NCI-H345 treated with DMSO at 0.1 percent for 48 hours (cell line): ENCODE measurements around the gene LAMA3.

Experiments used
- DNase-seq: peaks from one replicate; lab custom pipeline; 2025; ENCODE audit not compliant: unreplicated experiment; lab: John Stamatoyannopoulos, UW

The LAMA3 gene

DNA sequence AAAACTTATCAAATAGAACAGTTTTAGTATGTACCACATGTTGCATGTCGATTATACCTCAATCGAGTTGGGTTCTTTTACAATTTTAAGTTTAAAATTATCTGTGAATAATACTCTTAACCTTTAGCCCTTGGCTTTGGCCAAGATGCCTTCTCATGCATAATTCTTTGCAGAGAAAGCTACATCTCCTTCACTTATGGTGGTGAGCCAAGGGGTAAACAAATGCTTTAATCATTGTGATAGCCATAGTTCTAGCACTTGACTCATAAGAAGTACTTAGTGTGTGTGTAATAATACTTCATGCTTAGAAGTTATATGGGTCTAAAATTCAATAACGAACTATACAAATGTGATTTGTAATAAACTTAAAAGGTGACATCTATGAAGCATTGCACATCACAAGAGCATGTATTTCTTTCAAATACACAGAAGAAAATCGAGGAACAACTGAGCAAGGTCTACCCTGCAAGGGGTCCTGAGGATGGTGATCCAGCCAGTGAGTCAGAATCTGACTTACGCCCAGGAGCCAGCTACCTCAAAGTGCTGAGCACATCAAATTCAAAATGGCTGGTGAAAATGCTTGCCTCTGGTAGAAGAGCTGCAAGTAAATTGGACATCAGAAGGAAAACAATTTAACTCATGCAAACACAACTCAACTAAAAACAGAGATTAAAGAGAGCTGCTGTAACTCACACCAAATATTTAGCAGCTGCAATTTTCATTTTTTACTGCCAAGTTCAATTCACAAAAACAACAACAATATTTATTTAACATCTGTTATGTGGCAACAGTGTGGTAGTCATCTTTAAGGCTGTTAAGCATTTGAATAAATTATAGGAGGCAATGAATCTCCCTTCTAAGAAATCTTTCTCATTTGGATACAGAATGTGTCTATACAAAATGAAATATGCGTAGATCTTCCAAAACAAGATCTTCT, 301.5 kb downstream of the LAMA3 start:
- DNase-seq: no peak

DNA sequence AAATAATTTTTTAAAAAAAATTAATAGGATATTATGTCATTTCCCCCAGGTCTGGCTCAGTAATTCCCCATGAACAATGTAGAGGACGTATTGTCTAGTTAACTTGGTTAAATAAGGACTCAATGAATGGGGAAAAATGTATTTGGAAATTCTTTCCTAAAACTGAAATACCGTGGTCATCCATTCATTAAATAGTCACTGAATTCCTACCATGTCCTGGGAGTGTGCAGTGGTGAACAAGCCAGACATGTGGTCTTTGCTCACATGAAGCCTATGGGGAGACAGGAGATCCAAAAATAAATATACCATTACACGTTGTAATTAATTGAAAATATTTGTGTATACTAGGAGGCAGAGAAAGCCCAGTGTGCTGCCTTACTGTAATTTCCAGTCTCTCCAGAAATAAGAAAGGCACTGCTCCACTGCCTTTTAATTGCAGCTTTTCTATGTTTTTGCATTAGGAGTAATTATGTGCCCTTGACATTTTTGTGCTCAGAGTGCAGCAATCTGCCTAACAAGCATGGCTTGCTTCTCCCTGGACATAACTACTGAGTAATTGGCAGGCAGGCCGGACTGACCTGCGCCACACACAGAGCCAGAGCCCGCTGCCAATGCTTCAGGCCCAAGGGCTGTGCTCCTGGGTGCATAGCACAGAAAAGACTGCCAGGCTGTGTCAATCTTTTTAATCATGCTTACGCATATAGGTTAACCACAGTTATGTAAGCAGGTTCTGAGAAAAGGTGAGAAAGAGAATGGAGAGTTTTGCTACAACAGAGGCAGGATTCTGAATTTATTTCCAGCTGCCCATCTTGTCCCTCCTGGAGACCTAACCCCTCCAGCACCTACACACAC, 303.1 kb downstream of the LAMA3 start:
- DNase-seq: no peak

DNA sequence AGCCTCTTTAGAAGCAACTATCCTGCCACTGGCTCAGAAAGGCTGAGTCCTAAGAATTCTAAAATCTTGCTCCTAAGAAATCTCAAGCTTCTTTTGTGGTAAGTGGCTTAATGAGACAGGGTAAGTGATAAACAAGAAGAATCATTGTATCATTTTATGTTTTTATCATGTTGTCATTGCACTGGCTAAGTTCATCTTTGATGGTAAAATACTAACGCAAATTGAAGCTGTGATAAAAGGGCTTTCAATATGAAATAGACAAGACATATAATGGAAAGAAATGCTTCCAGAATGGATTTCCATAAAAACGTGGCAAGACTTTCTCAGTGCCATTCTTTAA, 303.7 kb downstream of the LAMA3 start:
- DNase-seq: no peak

DNA sequence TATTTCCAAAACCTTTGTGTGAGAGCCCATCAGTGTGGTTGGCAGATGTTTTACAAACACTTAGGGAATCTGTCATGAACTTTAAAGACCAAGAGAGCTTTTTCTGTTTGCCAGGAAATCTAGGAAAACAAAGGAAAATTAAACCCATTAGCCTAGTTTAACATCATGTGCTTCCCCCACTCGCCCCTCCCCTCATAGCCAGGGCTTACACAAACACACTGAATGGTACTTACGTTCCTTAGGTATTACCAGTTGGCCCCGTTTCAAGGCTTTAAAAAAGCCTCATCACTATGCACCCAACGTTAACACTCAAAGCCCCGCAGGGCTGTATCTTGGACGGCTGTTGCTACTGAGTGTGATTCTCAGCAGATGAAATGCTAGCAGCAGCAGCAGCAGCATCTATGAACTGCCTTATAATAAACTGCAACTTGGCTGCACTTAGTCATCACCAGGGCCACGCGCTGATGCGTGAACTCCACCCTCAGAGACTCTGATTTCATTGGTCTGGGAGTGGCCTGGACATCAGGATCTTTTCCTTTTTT, 305.2 kb downstream of the LAMA3 start:
- DNase-seq: peak; percentile 98

DNA sequence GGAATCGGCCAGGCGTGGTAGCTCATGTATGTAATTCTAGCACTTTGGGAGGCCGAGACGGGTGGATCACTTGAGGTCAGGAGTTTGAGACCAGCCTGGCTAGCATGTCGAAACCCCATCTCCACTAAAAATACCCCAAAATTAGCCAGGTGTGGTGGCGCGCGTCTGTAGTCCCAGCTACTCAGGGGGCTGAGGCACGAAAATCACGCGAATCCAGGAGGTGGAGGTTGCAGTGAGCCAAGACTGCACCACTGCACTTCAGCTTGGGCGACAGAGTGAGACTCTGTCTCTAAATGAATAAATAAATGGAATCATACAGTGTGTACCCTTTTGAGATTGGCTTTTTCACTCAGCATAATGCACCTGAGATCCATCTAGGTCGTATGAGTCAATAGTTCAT, 305.9 kb downstream of the LAMA3 start:
- no peak for DNase-seq

DNA sequence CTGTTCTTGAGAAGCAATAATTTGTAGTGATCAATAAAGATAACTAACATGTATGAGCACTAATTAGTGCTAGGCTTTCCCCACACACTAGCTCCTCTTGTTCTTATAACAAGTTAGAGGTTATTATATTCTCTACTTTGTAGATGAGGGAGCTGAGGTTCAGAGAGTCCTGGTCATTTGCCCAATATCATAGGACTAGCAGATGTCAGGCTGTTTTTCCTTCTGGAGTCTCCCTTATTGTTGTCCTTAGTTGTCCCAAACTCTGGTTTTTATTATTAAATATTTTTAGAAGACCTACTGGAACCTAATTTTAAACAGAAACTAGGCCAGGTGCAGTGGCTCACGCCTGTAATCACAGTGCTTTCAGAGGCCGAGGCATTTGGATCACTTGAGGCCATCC, 308.8 kb downstream of the LAMA3 start:
- DNase-seq: no peak

DNA sequence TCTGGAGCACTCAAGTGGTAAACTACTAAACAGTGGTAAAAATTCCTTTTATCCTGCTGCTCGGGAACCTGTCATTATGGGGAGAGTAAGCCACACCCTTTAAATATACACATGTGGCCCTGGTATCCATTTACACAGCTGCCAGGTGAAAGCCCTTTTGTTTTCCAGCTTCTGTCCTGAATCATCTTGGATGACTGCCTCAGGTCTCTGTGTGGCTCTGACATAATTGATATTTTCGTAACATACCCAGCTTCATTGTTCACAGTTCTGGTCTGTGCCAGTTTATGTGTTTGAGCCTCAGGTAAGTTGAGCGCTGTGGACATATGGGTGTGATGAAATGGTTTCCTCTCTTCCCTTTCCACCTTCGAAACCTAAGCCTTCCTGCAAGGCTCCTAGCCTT, 309.6 kb downstream of the LAMA3 start:
- DNase-seq: peak; percentile 97

DNA sequence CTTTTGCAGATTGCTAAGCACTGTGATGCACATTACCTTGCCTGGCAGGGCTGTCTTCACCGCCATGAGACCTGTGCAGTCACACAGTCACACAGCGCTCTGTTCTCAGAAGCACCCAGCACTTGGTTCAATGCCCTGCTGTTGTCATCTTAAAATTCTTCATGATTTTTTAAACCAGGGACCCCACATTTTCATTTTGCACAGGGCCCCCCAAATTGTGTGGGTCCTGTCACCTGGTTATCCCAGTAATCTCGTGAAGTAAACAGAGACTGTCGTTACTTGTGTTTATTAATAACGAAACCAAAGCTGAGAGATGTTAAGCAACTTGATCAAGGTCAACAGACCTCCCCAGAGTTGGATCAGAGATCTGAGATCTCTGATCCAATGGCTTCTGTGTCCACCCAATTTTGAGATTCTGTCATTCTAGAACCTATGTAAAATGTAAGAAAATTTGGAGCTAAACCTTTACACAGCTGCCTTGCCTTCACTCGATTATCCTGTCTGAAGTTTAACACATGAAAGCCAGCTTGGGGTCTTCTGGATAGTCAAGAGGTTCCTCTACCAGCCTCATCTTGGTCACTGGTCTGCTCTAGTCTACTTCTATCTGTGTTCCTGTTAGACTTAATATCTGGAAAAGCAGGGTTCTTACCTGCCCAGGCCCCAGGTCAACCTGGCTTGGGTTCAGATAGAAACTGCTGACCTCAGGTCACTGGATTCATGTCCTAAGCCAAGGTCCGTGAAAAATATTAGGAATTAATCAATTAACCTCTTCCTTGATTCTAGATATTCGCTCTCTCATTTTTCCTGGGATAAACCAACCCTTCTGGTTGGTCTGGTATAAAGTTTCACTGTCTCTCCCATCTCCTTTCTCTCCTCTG, 311.6 kb downstream of the LAMA3 start:
- DNase-seq: no peak

DNA sequence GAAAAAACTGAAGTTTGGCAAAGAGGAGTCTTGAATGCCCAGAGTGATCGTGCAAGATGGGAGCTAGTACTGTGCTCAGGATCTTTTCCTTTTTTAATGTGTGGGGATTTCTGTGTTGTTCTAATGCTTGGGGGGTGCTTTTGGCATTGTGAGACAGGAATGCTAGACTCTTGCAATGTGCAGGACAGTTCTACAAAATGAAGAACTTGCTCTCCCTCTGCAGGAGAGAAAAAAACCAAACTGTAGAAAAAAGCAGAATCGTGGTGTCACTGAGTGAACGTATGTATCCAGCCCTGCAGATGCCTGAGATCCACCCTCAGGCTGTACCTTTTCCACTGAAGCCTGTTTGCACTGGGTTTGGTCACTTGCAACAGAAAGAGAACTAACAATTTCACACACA, 313.2 kb downstream of the LAMA3 start:
- DNase-seq: no peak

DNA sequence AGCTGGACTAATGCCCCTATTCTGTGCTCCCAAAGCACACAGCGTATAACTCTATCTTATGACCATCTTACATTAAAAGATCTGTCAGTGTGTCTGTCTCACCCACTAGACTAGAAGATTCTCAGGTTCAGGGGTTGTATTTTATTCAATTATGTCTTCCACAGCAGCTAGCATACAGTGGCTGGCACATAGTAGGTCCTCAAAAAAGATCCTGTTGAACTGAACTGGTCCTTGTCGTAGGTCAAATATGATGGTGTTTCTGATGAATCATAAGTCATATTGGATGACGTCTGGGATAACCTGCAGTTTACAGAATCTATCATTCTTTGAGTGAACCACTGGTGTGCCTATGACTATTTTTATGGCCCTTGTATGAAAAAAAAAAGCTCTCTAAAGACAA, 314.0 kb downstream of the LAMA3 start:
- no peak for DNase-seq

DNA sequence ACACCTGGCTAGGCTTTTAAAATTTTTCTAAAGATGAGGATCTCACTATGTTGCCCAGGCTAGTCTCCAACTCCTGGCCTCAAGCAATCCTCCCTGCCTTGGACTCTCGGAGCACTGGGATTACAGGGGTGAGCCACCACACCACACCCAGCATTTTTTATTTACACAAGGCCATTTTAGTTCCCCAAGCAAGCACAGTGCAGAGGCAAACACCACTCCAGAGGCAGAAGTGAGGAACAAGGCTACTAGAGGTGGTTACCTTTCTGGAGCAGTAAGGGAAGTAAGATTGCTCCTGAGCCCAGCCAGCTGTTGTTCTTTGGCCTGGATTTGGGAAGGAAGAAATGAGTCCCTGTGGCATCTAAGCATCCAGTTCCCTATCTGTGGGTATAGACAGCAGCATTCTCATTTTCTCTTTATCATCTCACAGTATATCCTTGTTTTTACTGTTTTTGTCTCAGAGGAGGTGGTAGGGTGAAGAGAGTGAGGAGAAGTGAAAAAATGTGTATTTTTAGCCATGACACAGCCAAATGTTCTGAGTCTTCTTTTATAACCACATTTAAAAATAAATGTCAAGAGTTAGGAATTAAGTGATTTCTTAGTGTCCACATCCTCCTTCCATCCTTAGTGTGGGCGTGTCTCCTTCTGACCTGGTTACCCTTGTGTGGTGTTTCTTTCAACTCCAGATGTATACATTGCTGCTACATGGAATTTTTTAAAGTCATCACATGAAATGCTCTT, 314.8 kb downstream of the LAMA3 start:
- no peak for DNase-seq
